SK-N-SH (cell line): ENCODE measurements around the gene TRMT112. TPM values are rescaled to one million over a fixed set of nuclear protein-coding genes. Genes with fewer than 3 reads are reported as not detected.

Source experiments
- CTCF ChIA-PET: fragments of 300-600, 350-600 bp; formaldehyde crosslinking; extraction: SDS; loops from one replicate; lab custom pipeline; 2021; lab: Yijun Ruan, JAX
- POLR2A ChIA-PET: fragments of 350-600 bp; sonication (Branson Sonifier 250); formaldehyde crosslinking; extraction: SDS; loops from one replicate; lab custom pipeline; 2020; ENCODE audit warnings: antibody characterized with exemption, inconsistent platforms; lab: Yijun Ruan, JAX
- DNase-seq: peaks from one replicate; pipeline ENCODE4 v3.0.0; 2012
- H2AFZ ChIP-seq: fragments of 200-600 bp; sonication (generic); 2 replicates; pipeline ENCODE4 v1.8.1; 2016; ENCODE audit warnings: antibody characterized with exemption, mild to moderate bottlenecking, low read depth
- H3F3A ChIP-seq: fragments of 200-600 bp; sonication (generic); replicated peaks from 2 replicates; pipeline ENCODE3; 2016; ENCODE audit warnings: antibody characterized with exemption, mild to moderate bottlenecking; ENCODE audit not compliant: insufficient read depth
- H3K27ac ChIP-seq, 2 experiments: fragments of 200-500 bp in 1 of 2; fragments of 200-600 bp in 1 of 2; sonication (Bioruptor generic) in 1 of 2; sonication (generic), shearing (Covaris generic) in 1 of 2; 2 replicates each; pipeline versions ENCODE4 v1.5.1 to v1.6.1; 2014 to 2016; ENCODE audit warnings: low read depth in 2 of 2, inconsistent platforms in 1 of 2, low read length in 1 of 2, mild to moderate bottlenecking in 1 of 2, mixed read lengths in 1 of 2
- H3K27me3 ChIP-seq: fragments of 200-600 bp; sonication (generic), shearing (Covaris generic); 2 replicates; pipeline ENCODE4 v1.6.1; 2016; ENCODE audit warnings: mixed run types; ENCODE audit not compliant: insufficient read depth
- H3K36me3 ChIP-seq, 2 experiments: fragments of 200-500 bp in 1 of 2; fragments of 200-600 bp in 1 of 2; sonication (Bioruptor generic) in 1 of 2; sonication (generic) in 1 of 2; replicated peaks in 1 of 2; 2 replicates each; pipeline versions ENCODE3 to v1.5.1; 2014 to 2016; ENCODE audit warnings: low read length in 1 of 2, mild to moderate bottlenecking in 1 of 2; ENCODE audit not compliant: insufficient read depth in 2 of 2, control insufficient read depth in 1 of 2
- H3K4me1 ChIP-seq, 2 experiments: fragments of 200-500 bp in 1 of 2; fragments of 200-600 bp in 1 of 2; sonication (Bioruptor generic) in 1 of 2; sonication (generic), shearing (Covaris generic) in 1 of 2; 2 replicates each; pipeline versions ENCODE4 v1.5.1 to v1.6.1; 2014 to 2016; ENCODE audit warnings: low read depth in 1 of 2, low read length in 1 of 2, mixed run types in 1 of 2; ENCODE audit not compliant: insufficient read depth in 2 of 2, control insufficient read depth in 1 of 2
- H3K4me2 ChIP-seq: fragments of 200-600 bp; sonication (generic), shearing (Covaris generic); 2 replicates; pipeline ENCODE4 v1.6.1; 2017; ENCODE audit warnings: mixed run types
- H3K4me3 ChIP-seq, 2 experiments: fragments of 200-500 bp in 1 of 2; fragments of 200-600 bp in 1 of 2; sonication (Bioruptor generic) in 1 of 2; sonication (generic), shearing (Covaris generic) in 1 of 2; 2 replicates each; pipeline versions ENCODE4 v1.5.1 to v1.8.1; 2014 to 2016; ENCODE audit warnings: low read depth in 2 of 2, inconsistent platforms in 1 of 2, low read length in 1 of 2, mild to moderate bottlenecking in 1 of 2, mixed read lengths in 1 of 2, moderate library complexity in 1 of 2
- H3K79me2 ChIP-seq: fragments of 200-600 bp; sonication (generic); 2 replicates; pipeline ENCODE4 v1.8.1; 2017; ENCODE audit warnings: mild to moderate bottlenecking; ENCODE audit not compliant: insufficient read depth
- H3K9ac ChIP-seq: fragments of 200-600 bp; sonication (generic); 2 replicates; pipeline ENCODE4 v1.6.1; 2017; ENCODE audit warnings: mixed run types
- H3K9me2 ChIP-seq: fragments of 200-600 bp; sonication (generic); 2 replicates; pipeline ENCODE4 v1.6.1; 2017; ENCODE audit warnings: mixed run types
- H3K9me3 ChIP-seq: fragments of 200-600 bp; sonication (generic); 2 replicates; pipeline ENCODE4 v1.6.1; 2017; ENCODE audit warnings: mixed run types, mild to moderate bottlenecking, moderate library complexity
- H4K20me1 ChIP-seq: fragments of 200-600 bp; sonication (generic); 2 replicates; pipeline ENCODE4 v1.6.1; 2017; ENCODE audit warnings: mild to moderate bottlenecking, mixed run types; ENCODE audit not compliant: insufficient read depth
- EP300 ChIP-seq, 2 experiments: IDR thresholded peaks; 2 replicates each; pipeline versions ENCODE4 v1.4.0 to v1.6.1; 2012; ENCODE audit warnings: borderline replicate concordance in 1 of 2, low read depth in 1 of 2, low read length in 1 of 2
- EZH2phosphoT487 ChIP-seq: fragments of 200-600 bp; sonication (generic); IDR thresholded peaks from 2 replicates; pipeline ENCODE4 v1.6.1; 2017; ENCODE audit warnings: low read depth, mixed run types, mild to moderate bottlenecking, antibody characterized with exemption, moderate library complexity, borderline replicate concordance
- FOSL2 ChIP-seq: IDR thresholded peaks from 2 replicates; pipeline ENCODE4 v1.4.0; 2012; ENCODE audit warnings: low read depth, mild to moderate bottlenecking, moderate library complexity, borderline replicate concordance
- IRF3 ChIP-seq: fragments of 150-350 bp; IDR thresholded peaks from 2 replicates; pipeline ENCODE4 v1.6.1; 2016; ENCODE audit warnings: mild to moderate bottlenecking, low read depth, low read length
- JUND ChIP-seq: IDR thresholded peaks from 2 replicates; pipeline ENCODE4 v1.4.0; 2012
- MEF2A ChIP-seq: IDR thresholded peaks from 2 replicates; pipeline ENCODE4 v1.4.0; 2012; ENCODE audit warnings: low read depth, borderline replicate concordance
- NFIC ChIP-seq: IDR thresholded peaks from 2 replicates; pipeline ENCODE4 v1.4.0; 2012; ENCODE audit warnings: borderline replicate concordance
- PBX3 ChIP-seq: IDR thresholded peaks from 2 replicates; pipeline ENCODE4; 2012
- RAD21 ChIP-seq: IDR thresholded peaks from 2 replicates; pipeline ENCODE4 v1.6.1; 2012; ENCODE audit warnings: mild to moderate bottlenecking, low read length
- RCOR1 ChIP-seq: fragments of 150-350 bp; IDR thresholded peaks from 2 replicates; pipeline ENCODE4 v1.6.1; 2017; ENCODE audit warnings: antibody characterized with exemption, low read length
- RXRA ChIP-seq: IDR thresholded peaks from 2 replicates; pipeline ENCODE4 v1.4.0; 2012; ENCODE audit warnings: low read depth, mild to moderate bottlenecking, borderline replicate concordance
- TAF1 ChIP-seq: IDR thresholded peaks from 2 replicates; pipeline ENCODE4 v1.6.1; 2012; ENCODE audit warnings: low read depth, mild to moderate bottlenecking, low read length, moderate library complexity, borderline replicate concordance
- USF1 ChIP-seq: IDR thresholded peaks from 2 replicates; pipeline ENCODE4 v1.4.0; 2012; ENCODE audit warnings: low read depth, borderline replicate concordance
- WGBS: methylation state at CpG from one replicate; pipeline ENCODE4 v1.1.6; 2017; ENCODE audit warnings: low lambda C conversion rate; 5-methylcytosine and 5-hydroxymethylcytosine counted together
- polyA plus RNA-seq, 3 experiments: library from polyadenylated mRNA; depleted of rRNA; stranded (reverse); fragments of >200 nt; gene quantifications; 2 replicates each; pipeline ENCODE4 v1.2.3, GENCODE V29; 2012

TRMT112 gene
- polyA plus RNA-seq, 1 of the 3 experiments (the other 2 are of a cell fraction): 699 TPM

GRCh38 chr11:64341851-64342791, 24.8 kb upstream of the TRMT112 start (continued):
- no peak for TF ChIP-seq PBX3
- TF ChIP-seq MEF2A: no peak

- no peak for DNase-seq
- no peak overlapping the region for H3K9ac ChIP-seq
- TF ChIP-seq EZH2phosphoT487 (no peak), RXRA (no peak), EP300 (IDR thresholded peaks at IDR 0.05; ENCODE audit: borderline replicate concordance in 1 of 2, low read depth in 1 of 2, low read length in 1 of 2) (no peak), RAD21 (no peak), FOSL2 (no peak)
- TF ChIP-seq, all 33 proteins: peak for 0
- ChIA-PET POLR2A (no interaction called here), CTCF (interaction anchor here (0.6 to 5.7 kb wide), 3 partner anchors 13 to 108 kb away, joined by 3 to 42 read pairs (median 4); no protein-coding TSS in a partner anchor)
- H3F3A ChIP-seq: peaks cover 5% of the 10 kb centered on the region
- no peaks in the 10 kb centered on the region for H4K20me1 ChIP-seq
- no peak overlapping the region for H3K4me2 ChIP-seq
- no peaks in the 10 kb centered on the region for H3K9me2 ChIP-seq
- no peaks in the 10 kb centered on the region for H3K79me2 ChIP-seq
- 95% methylated on average over 21 of the region's 21 CpGs for WGBS
- H3K4me3 ChIP-seq: no peak overlapping the region
- no peaks in the 10 kb centered on the region for H3K27me3 ChIP-seq
- H3K4me1 ChIP-seq: no peaks in the 10 kb centered on the region
- no peaks in the 10 kb centered on the region for H3K36me3 ChIP-seq
- no peaks in the 10 kb centered on the region for H3K9me3 ChIP-seq
- no peak overlapping the region for H3K27ac ChIP-seq
- H2AFZ ChIP-seq: no peak overlapping the region
Observed at GRCh38 chr11:64341429-64341828, 24.1 kb upstream of the TRMT112 start.

GRCh38 chr11:64340671-64341335, 23.4 kb upstream of the TRMT112 start:
- no peak overlapping the region for H3K4me2 ChIP-seq
- H2AFZ ChIP-seq: no peak overlapping the region
- TF ChIP-seq RAD21: no peak
- no peak for TF ChIP-seq RCOR1
- no peak for TF ChIP-seq TAF1
- TF ChIP-seq USF1: no peak
- TF ChIP-seq EP300 (IDR thresholded peaks at IDR 0.05; ENCODE audit: borderline replicate concordance in 1 of 2, low read depth in 1 of 2, low read length in 1 of 2): no peak
- no peak for TF ChIP-seq IRF3
- TF ChIP-seq NFIC: no peak
- no peak for TF ChIP-seq JUND
- H3K9me3 ChIP-seq: no peaks in the 10 kb centered on the region
- H3K36me3 ChIP-seq: no peaks in the 10 kb centered on the region
- CTCF ChIA-PET: interaction anchor here (0.6 to 5.7 kb wide), 4 partner anchors 14 to 108 kb away, joined by 3 to 42 read pairs (median 4); no protein-coding TSS in a partner anchor
- no peaks in the 10 kb centered on the region for H3K9me2 ChIP-seq
- no peaks in the 10 kb centered on the region for H3K4me1 ChIP-seq
- no peaks in the 10 kb centered on the region for H3K27me3 ChIP-seq
- H3F3A ChIP-seq: peaks cover 5% of the 10 kb centered on the region
- POLR2A ChIA-PET: no interaction called here
- no peaks in the 10 kb centered on the region for H3K79me2 ChIP-seq
- H3K9ac ChIP-seq: no peak overlapping the region
- WGBS: 82% methylated on average over 14 of the region's 33 CpGs
- no peaks in the 10 kb centered on the region for H4K20me1 ChIP-seq
- H3K27ac ChIP-seq: no peak overlapping the region
- H3K4me3 ChIP-seq: no peak overlapping the region
- peak; percentile 81 for DNase-seq
